ENCODE measurements around the gene CD151. TPM values are rescaled to one million over a fixed set of nuclear protein-coding genes. Genes with fewer than 3 reads are reported as not detected.

CD151 gene
- total RNA-seq, 1 experiment from 2014 or later, result 296 TPM

DNA sequence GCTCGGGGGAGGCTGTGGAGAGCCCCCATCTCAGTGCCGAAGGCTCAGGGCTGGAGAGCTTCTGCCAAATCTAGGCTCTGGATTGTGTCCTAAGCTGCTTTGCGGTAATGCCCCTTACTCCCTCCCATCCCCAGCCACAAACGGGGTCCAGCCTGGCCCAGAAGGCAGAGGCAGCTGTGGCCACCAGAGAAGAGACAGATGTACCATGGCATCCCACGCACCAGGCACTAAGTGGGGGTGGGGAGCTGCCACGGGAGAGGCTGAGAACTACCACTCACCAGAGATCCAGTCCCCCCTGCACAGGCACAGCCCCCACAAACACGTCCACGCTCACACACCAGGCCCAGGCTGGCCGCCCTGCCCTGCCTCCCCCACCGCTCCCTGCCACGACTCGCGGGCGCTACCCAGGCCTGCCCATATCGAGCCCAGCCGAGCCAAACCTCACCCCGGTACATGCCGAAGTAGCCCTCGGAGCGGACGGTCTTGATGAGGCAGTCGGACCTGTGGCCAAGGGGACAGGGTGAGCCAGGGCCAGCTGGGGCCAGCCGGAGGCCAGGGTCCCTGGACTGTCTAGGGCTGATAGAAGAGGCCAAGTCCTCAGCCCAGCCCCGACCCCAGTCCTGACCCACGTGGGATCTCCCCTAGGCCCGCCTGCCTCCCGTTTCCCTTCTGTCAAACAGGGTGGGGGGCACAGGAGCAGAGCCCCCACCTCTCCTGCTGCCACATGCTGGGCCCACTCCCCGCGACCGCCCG, 38.6 kb upstream of the CD151 start:
- DNase-seq (ENCODE audit: low read depth, low spot score) (no peak), ATAC-seq (no peak)
- peak overlapping the region; percentile 91; the same call in 1 of the 2 replicates for H3K27ac ChIP-seq (ENCODE audit: low read depth, low read length)
- H3K9ac ChIP-seq (ENCODE audit: low read length), result 0 out of 2 replicates have a peak overlapping the region, but pooled peaks have one; percentile 94
- no peaks in the 10 kb centered on the region for H4K20me1 ChIP-seq (ENCODE audit: insufficient read depth)
- H3K4me2 ChIP-seq (ENCODE audit: low read length), result peak overlapping the region; percentile 97
- H3K27me3 ChIP-seq (ENCODE audit: insufficient read depth, low read length), result no peaks in the 10 kb centered on the region
- CTCF ChIA-PET, result no interaction called here
- H3K9me2 ChIP-seq (ENCODE audit: insufficient read depth), result no peaks in the 10 kb centered on the region
- TF ChIP-seq RAD21 (IDR thresholded peaks at IDR 0.05; ENCODE audit: low read depth), result no peak
- TF ChIP-seq, protein P1, sequence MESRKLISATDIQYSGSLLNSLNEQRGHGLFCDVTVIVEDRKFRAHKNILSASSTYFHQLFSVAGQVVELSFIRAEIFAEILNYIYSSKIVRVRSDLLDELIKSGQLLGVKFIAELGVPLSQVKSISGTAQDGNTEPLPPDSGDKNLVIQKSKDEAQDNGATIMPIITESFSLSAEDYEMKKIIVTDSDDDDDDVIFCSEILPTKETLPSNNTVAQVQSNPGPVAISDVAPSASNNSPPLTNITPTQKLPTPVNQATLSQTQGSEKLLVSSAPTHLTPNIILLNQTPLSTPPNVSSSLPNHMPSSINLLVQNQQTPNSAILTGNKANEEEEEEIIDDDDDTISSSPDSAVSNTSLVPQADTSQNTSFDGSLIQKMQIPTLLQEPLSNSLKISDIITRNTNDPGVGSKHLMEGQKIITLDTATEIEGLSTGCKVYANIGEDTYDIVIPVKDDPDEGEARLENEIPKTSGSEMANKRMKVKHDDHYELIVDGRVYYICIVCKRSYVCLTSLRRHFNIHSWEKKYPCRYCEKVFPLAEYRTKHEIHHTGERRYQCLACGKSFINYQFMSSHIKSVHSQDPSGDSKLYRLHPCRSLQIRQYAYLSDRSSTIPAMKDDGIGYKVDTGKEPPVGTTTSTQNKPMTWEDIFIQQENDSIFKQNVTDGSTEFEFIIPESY (IDR thresholded peaks at IDR 0.05; ENCODE audit: extremely low read depth, insufficient replicate concordance, low read length), result no peak
- TF ChIP-seq ELF1 (IDR thresholded peaks at IDR 0.05; ENCODE audit: borderline replicate concordance, low read depth), result no peak
- no peak for TF ChIP-seq CBX3 (IDR thresholded peaks at IDR 0.05; ENCODE audit: low read depth)
- TF ChIP-seq EZH2 (IDR thresholded peaks at IDR 0.05), result no peak
- TF ChIP-seq ZFX (IDR thresholded peaks at IDR 0.05), result no peak
- peaks cover 23 to 57% of the 10 kb centered on the region in 2 experiments for H3K4me1 ChIP-seq (ENCODE audit: control insufficient read depth in 1 of 2, insufficient read depth in 2 of 2, low read length in 2 of 2)
- no peak overlapping the region for H2AFZ ChIP-seq (ENCODE audit: low read depth, low read length, poor library complexity, severe bottlenecking)
- no TSS peak for BruUV-seq (replicated peaks)
- H3K36me3 ChIP-seq (ENCODE audit: control insufficient read depth in 1 of 2, insufficient read depth in 2 of 2, low read length in 2 of 2), result peaks cover 0 to 4% of the 10 kb centered on the region in 2 experiments; a peak in 1 of 4 replicates
- H3K4me3 ChIP-seq (replicated peaks in 1 of 2; ENCODE audit: low read depth in 1 of 2, low read length in 2 of 2), result peak overlapping the region in 1 of 2 experiments; percentile 86; a peak in 1 of 4 replicates
- no peaks in the 10 kb centered on the region for H3K9me3 ChIP-seq (ENCODE audit: control insufficient read depth in 1 of 2, insufficient read depth in 1 of 2, low read depth in 1 of 2, low read length in 2 of 2)
- H3K79me2 ChIP-seq (ENCODE audit: insufficient read depth, low read length), result peaks cover 29% of the 10 kb centered on the region
- RAD21 ChIA-PET (ENCODE audit: low non-redundant PET in 1 of 2, low total read pairs in 2 of 2, uncharacterized antibody in 2 of 2, unreplicated experiment in 2 of 2), result no interaction called here
- intact Hi-C loops (cut with micrococcal nuclease), result no loop called here
- POLR2A ChIA-PET, result no interaction called here
